GM20431 (cell line): ENCODE data around the gene MKS1.

Experiments used
- in situ Hi-C: fragments of 300-500 bp; cut with MseI, MboI; formaldehyde crosslinking; loops from one replicate; pipeline ENCODE4 v1.15.0; 2020; ENCODE audit warnings: low sequenced_read_pairs; ENCODE audit not compliant: unreplicated experiment

MKS1 gene

DNA sequence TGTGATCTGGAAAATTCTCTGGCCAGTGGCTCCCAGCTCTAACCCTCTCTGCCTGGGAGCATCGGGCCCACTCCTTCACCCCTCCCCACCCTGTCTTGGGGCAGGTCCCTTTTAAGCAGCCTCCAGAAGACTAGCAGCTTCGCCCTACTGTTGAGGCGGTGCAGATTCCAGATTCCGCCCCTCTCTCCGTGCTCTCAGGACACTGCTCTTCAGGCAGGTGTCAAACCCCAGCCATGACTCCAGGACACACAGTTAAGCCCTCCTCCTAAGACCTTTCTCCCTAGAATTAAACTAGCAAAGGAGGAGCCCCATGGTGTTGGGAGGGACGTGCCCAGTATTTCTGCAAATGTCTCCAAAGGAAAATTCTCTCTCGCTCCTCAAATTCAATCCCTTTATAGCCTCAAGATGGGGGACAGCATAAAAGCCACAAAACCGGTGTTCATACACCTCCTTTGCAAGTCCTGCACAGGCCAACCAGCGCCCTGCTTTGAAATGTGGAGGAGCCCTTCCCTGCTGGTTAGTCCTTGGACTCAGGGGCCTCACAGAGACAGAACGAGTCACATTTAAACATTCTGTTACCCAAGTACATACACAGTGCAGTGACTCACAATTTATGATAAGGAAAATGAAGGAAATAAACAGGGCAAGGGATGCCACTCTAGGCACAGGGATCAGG is 26.5 kb upstream of the MKS1 start:
- in situ Hi-C loops, result no loop called here

GRCh38 chr17:58244963-58245362 is 25.9 kb upstream of the MKS1 start:
- in situ Hi-C loops, result no loop called here

GRCh38 chr17:58242171-58242784 is 23.2 kb upstream of the MKS1 start:
- in situ Hi-C loops, result no loop called here

DNA sequence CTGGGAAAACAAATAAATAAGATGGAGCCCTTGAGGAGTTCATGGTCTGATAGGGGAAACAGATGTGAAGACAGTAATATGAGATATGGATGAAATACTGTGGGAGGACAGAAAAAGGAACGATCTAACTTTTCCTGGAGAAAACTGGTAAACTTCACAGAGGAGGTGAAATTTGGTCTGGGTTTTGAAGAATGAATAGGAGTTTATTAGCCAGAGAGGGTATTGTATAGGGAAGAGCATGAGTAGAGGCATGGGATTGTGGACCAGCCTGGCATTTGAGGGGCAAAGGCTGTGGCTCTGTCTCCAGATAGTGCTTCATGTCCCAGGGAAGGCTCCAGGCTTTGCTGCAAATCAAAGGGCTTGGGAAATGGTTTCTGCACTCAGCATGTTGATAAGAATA is 20.9 kb upstream of the MKS1 start:
- in situ Hi-C loops, result no loop called here

DNA sequence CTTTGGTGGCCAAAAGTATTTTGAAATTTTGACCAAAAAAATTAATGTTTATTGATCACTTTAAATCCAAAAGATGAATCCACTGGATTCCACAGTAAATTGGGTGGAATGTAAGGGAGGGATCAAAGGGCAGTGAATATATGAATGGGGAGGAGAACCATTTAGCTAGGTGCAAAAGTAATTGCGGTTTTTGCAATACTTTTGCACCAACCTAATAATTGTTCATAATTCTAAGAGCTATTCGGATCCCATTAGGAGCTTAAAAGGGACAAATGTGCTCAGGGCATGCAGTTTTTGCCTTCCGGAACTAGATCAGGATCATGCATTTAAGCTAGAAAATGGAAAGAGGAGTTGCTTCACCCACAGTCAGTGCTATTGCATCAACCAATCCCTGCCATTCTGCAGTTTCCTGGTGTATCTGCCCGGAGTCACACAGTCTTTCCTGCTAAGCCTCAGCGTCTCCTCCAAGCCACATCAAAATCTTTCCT is 19.1 kb upstream of the MKS1 start, which contains the start of gene LPO:
Gene LPO (plus strand): TSS at position 438 of the 488 bp plus-strand sequence. CDS start 4,396 bp downstream, outside the sequence.
- in situ Hi-C loops, result no loop called here

DNA sequence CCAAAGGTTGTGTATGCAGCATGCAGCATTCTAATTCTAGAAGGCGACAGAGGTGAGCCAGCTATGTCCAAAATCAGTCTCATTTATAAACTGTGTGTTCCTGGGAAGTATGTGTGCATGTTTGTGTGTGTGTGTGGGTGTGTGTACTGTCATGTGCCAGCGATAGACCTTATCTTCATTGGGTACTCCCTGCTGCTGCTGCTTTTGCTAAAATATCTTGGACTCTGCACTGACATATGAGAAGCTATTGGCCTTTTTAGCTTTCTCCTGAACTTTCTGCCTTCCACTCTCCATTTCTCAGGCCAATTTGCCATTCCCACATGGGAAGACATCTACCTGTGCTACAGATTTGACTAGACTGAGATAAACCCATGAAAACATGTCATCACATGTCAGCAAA is 17.3 kb upstream of the MKS1 start:
- in situ Hi-C loops, result no loop called here

- in situ Hi-C loops, result no loop called here
Observed at GRCh38 chr17:58235821-58236220, 16.8 kb upstream of the MKS1 start.

GRCh38 chr17:58234512-58234911 is 15.5 kb upstream of the MKS1 start:
- in situ Hi-C loops, result no loop called here

- in situ Hi-C loops, result no loop called here
Observed at GRCh38 chr17:58233543-58233942, 14.5 kb upstream of the MKS1 start.

- in situ Hi-C loops, result no loop called here
Observed at GRCh38 chr17:58232707-58233156, 13.7 kb upstream of the MKS1 start.

DNA sequence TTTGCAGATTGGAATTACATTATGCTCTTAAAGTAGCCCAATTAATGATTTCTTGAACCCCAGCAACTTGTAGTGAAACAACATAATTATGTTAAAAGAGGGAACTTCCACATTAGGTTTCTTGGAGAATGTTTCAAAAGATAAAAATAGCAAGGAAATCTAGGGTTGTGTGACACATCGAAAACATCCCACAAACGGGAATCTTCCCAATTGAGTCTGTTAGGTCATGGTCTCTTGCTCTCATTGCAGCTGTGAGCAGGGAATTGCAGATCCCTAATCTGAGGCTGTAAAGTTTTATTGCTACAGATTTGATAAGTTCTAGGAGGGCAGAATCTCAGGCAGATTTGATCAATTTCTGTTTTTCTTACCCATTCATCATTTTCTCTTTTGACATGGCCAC is 12.6 kb upstream of the MKS1 start:
- in situ Hi-C loops, result no loop called here

GRCh38 chr17:58229881-58230280 is 10.8 kb upstream of the MKS1 start:
- in situ Hi-C loops, result no loop called here

DNA sequence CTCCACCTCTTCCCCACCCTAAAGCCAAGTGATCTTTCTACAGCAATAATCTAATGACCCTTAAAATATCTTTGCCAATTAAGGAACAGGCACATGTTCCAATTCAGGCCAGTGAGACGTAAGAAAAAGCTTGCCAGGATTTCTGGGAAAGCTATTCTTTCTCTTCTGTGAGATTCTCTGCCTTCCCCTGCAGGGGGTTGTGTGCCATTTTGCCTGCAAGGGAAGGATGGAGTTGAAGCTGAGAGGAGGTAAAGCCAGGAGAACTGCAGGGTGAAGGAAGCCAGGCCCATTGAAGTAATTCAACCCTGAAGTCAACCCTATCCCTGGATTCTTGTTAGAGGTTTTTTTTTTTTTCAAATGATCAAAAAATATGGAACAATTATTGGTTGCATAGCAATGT is 10.3 kb upstream of the MKS1 start:
- in situ Hi-C loops, result no loop called here

GRCh38 chr17:58228679-58229078 is 9.6 kb upstream of the MKS1 start:
- in situ Hi-C loops, result no loop called here

DNA sequence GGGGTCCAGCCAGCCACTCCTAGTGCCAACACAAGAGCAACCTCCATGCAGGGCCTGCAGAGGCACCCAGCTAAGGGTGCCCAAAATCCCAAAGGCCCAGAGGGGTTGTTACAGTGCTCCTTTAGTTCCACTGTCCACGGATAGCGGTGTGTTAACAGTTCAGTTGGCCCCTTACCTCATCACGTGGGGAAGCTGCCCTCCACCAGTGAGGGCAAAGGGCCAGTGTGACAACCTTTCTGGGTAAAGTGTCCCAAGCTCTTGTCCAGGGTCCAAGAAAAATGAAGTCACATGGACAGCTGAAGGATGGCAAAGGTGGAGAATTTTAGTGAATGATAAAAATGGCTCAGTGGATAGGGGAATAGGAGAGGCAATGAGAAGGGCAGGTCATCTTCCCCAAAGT is 8.7 kb upstream of the MKS1 start:
- in situ Hi-C loops, result no loop called here

- in situ Hi-C loops, result no loop called here
Observed at GRCh38 chr17:58224315-58224714, 5.3 kb upstream of the MKS1 start.

DNA sequence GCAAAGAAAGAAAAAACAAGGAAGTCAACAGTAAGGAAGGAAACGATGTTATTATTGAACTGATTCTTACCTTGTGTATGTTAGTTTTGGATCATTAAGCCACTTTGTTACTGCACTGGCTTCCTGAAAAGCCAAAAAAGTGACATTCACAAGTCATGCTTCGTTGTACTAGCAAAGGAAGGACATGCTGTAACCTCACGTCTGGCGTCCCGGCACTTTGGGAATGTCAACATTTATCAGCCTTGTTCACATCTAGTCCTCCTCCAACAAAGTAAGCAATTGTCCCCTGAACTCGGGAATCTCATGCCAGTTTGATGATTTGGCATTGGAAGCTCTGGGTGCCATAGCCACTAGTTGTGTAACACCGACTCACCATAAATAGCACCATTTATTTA is 731 bp upstream of the MKS1 start:
- in situ Hi-C loops, result no loop called here

GRCh38 chr17:58217766-58218165 is 1.3 kb downstream of the MKS1 start:
- in situ Hi-C loops, result no loop called here

DNA sequence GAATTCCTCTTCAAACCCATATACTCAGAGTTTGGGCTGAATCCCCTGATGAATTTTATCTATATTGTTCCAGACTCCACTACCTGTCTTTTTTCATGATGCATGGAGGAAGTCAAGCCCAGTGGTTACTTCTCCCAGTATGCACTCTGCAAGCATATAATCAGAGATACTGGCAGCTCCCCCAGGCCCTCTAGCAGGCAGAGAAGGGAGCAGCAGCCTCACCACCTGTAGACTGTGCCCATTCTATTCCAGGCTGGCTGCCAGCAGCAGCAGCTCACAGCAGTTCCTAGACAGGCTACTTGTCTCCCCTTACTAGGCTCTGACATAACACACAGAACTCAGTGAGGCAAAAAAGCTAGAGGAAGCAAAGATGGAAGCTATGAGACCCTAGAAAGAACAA is 3.4 kb downstream of the MKS1 start:
- in situ Hi-C loops, result no loop called here

GRCh38 chr17:58210922-58211321 is 8.1 kb downstream of the MKS1 start:
- in situ Hi-C loops, result no loop called here

DNA sequence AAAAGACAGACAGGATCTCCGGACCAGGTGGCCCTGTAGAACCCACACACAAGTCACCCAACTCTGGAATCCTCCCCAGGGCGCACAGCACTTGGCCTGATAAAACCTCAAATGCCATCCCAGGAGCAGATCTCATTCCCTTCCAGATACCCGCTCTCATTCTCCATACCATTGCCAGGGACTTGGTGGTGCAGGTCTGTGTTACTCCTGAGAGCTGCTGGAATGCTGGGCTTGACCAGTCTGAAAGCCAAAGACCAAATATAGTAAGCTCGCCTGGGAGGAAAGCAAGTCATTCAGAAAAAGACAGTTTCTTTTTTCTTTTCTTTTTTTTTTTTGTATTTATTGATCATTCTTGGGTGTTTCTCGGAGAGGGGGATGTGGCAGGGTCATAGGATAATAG is 10.7 kb downstream of the MKS1 start:
- in situ Hi-C loops, result no loop called here

GRCh38 chr17:58207451-58207850 is 11.6 kb downstream of the MKS1 start:
- in situ Hi-C loops, result no loop called here
